ENCODE results near the gene WDR82.

DNA sequence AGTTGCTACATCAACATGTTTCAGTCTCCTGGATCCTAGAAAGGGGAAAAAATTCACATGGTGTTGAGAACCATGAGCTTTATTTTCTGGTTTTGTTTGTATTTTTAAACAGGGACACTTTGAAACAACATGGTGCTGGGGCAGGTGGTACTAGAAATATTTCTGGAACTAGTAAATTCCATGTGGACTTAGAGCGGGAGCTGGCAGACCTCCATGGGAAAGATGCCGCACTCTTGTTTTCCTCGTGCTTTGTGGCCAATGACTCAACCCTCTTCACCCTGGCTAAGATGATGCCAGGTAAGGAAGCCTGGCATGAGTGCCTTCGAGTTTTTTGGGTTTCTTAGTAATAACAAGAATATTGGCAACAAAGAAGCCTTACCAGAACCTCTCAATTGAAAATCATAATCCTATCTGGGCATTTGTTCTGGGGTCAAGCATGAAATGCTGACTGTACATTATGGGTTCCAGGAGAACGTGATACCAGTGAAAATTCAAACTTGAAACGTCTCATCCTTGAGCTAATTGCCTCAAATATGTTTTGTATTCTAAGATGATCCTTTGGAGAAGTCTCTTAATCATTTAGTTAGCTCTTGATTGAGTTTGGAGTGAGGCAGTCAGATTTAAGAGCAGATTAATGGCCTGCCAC lies 72.6 kb downstream of the WDR82 start:
- no peak for TF ChIP-seq EZH2 (IDR thresholded peaks at IDR 0.05; ENCODE audit: low read length, missing control alignments)
- TF ChIP-seq, protein P1, sequence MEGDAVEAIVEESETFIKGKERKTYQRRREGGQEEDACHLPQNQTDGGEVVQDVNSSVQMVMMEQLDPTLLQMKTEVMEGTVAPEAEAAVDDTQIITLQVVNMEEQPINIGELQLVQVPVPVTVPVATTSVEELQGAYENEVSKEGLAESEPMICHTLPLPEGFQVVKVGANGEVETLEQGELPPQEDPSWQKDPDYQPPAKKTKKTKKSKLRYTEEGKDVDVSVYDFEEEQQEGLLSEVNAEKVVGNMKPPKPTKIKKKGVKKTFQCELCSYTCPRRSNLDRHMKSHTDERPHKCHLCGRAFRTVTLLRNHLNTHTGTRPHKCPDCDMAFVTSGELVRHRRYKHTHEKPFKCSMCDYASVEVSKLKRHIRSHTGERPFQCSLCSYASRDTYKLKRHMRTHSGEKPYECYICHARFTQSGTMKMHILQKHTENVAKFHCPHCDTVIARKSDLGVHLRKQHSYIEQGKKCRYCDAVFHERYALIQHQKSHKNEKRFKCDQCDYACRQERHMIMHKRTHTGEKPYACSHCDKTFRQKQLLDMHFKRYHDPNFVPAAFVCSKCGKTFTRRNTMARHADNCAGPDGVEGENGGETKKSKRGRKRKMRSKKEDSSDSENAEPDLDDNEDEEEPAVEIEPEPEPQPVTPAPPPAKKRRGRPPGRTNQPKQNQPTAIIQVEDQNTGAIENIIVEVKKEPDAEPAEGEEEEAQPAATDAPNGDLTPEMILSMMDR (conservative IDR thresholded peaks at IDR 0.05 in 1 of 2, IDR thresholded peaks at IDR 0.05 in 1 of 2; ENCODE audit: low read depth in 1 of 2, low read length in 2 of 2) = no peak

Data from fibroblast of lung (primary cell).